DMS79 (cell line): ENCODE results near the gene TTLL9.
A peak's percentile ranks its signal among the peaks of the same experiment; 100 is the strongest.
"Not testable (repeated sequence)": the region's sequence is repeated elsewhere in the genome, so short reads cannot be mapped to it uniquely, and the experiment has no call there.

Source experiments
- DNase-seq: peaks from one replicate; lab custom pipeline; 2025; lab: John Stamatoyannopoulos, UW

Gene TTLL9, protein sequence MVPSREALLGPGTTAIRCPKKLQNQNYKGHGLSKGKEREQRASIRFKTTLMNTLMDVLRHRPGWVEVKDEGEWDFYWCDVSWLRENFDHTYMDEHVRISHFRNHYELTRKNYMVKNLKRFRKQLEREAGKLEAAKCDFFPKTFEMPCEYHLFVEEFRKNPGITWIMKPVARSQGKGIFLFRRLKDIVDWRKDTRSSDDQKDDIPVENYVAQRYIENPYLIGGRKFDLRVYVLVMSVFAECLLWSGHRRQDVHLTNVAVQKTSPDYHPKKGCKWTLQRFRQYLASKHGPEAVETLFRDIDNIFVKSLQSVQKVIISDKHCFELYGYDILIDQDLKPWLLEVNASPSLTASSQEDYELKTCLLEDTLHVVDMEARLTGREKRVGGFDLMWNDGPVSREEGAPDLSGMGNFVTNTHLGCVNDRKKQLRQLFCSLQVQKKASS

DNA sequence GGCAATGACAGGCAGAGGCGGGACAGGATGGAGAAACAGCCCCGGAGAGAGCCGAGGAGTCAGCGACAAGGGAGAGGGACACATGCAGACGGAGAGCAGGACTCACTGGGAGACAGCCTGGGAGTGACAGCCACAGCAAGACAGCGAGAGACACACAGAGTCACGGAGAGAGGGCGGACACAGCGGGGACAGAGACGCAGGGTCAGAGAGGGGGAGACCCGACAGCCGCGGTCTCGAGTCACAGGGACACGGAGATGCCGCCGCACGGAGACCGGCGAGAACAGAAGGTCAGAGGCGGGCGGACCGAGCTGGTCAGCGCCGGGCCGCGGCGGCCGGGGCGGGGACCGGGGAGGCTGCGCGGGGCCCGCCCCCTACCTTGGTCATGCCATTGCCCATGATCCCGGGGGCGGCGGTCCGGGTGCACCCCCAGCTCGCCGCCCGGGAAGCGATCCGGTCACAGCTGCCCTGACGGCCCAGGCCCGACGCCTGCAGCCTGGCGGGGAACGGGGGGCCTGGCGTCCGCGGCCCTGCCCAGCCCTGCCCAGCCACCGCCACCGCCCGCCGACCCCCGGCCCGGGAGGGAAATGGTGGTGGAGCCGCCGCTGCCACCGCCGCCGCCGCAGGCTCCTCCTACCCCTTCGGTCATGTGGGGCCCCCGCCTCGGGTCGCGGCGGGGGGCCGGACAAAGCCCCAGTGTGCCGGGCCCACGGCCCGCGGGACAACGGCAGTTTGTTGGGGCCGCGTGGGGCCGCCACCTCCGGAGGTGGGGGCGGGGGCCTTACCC, at the start of gene TTLL9, which contains the start of gene DUSP15:
Gene TTLL9 (plus strand): TSS at position 693 of the 784 bp plus-strand sequence. CDS start 493 bp downstream, outside the sequence.
Gene DUSP15 (minus strand): TSS at position 586 of the 784 bp plus-strand sequence. CDS start 190 bp downstream, at position 396.
- DNase-seq = no peak

DNA sequence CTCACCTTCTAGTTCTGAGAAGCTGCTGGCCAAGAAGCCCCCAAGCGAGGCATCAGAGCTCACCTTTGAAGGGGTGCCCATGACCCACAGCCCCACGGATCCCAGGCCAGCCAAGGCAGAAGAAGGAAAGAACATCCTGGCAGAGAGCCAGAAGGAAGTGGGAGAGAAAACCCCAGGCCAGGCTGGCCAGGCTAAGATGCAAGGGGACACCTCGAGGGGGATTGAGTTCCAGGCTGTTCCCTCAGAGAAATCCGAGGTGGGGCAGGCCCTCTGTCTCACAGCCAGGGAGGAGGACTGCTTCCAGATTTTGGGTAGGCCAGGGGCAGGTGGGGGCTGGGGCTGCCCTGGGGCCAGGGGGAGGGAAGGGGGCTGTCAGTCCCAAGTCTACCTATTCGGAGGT, 49.0 kb upstream of the TTLL9 start:
- DNase-seq = no peak

DNA sequence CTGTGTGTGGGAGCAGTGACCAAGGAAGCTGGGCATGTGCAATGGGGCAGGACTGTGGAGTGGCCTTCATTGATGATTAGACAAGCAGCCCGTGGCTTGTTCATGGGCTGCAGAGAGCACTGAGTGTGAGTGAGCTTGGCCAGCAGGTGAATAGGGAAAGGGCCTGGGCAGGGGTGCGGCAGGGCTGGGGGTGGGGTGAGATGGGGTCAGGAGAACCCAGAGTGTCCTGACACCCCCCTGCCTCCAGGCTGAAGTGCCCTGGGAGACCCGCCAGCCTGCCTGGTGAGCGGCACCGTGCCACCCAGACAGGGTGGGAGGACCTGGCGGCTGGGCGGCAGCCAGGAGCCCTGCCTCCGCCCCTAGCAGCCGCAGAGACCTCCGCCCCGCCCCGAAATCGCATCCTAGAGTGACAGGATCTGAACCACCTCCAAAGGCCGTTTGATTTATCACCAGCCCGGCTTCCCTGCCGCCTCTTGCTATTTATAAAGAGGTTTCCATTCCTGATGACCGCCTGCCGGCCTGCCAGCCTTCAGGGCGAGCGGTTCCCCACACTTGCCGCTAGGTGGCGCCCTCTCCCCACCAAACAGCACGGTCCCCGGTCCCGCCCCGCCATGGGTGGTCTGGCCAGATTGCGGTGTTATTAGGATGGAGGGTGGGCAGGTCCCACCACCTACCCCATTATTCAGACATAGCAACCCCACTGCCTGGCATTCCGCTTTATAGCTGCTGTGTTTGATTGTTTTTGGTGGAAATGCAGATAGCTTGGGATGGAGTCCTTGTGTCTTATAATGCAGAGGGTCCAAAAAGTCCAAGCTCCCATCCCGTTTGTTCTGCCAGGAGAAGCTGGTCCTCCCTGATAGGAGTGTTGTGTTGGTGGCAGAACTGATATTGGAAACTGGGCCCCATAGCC, 47.8 kb upstream of the TTLL9 start:
- peak; percentile 94 for DNase-seq

DNA sequence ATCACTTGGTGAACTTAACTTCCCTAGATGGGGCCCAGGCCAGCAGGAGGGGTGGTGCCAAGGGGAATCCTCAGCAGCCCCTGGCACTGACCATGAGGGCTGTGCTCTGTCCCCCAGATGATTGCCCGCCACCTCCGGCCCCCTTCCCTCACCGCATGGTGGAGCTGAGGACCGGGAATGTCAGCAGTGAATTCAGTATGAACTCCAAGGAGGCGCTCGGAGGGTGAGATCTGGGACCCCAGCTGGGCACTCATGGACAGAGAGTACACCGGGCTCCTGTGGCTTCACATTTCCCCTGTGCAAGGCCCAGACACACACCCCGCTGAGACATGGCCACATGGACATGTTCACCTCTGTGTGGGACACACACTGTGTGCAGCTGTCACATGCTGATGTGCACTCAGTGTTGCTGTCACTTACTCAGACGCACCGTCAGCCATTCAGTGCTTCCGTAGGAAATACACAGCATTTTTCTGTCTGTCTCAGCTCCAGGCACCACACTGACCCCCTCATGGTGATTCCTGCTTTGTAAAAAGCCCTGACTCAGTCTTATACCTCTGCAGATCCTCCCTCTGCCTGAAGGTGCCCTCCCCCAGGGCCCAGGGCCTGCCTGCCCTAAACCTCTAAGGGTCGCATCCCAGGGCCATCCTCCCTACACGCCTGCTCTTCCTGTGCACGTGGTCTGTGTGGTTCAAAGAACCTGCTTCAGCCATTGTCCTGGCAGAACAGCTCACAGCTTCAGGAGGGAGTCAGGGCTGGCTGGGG, 46.9 kb upstream of the TTLL9 start:
- DNase-seq = no peak

DNA sequence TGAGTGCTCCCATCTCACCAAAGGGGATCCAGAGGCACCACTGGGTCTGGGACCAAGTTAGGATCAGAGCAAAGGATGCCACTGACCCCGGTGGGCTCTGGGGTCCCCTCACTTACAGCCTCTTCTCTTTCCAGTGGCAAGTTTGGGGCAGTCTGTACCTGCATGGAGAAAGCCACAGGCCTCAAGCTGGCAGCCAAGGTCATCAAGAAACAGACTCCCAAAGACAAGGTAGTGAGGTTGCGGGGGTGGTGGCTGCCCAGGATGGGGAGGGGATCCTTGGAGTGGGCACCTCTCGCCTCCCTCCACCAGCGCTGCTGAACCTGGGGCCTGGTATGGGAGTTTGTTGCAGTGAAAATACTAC, 46.3 kb upstream of the TTLL9 start:
- DNase-seq = no peak

DNA sequence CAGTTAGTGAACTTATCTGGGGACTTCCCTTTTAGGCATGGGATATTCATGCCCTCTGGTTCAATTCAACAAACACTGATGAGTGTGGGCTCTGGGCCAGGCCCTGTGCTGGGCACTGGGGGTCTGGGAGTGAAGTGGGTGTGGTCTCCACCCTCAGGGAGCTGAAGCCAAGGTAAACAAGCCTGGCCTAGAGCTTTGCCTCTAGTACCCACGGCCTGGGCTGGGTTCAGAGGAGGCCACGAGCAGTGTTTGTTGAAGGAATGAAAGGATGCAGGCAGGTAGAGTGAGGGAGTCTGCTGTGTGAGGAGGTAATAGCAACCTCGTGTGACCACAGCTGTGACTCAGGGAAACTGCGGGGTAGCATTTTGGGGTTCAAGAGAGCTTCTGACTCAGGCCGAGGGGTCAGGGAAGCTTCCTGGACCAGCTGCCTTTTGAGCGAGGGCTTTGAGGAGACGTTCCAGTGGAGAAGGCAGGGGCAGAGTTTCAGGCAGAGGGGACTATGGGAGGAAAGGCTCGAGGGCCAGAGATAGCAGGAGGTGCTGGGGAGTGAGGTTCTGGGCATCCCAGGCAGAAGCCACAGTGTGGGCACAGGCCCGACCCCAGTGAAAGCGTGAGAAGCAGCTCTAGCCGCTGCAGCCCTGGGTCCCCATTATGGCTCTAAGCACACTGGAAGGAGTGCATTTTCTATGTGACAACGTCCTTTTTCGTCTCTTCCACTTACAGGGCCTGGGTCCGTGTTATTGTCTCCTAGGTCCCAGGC, 45.7 kb upstream of the TTLL9 start:
- no peak for DNase-seq

DNA sequence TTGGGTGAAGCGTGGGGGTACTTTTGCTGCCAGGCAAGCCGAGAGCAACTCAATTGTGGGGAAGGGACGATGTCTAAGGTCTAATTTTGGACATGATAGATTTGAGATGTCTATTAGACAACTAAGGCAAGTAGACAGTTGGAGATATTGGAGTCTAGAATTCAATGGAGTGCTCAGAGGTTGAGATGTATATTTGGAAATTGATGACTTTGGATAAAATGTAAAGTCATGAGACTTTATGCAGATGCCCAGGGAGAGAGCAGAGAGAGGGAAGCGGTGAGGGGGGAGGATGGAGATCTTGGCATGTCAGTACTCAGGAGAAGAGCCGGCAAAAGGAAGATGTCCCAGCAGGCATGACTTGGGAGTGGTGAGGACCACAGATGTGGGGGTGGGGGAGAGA, 44.4 kb upstream of the TTLL9 start:
- DNase-seq = no peak

DNA sequence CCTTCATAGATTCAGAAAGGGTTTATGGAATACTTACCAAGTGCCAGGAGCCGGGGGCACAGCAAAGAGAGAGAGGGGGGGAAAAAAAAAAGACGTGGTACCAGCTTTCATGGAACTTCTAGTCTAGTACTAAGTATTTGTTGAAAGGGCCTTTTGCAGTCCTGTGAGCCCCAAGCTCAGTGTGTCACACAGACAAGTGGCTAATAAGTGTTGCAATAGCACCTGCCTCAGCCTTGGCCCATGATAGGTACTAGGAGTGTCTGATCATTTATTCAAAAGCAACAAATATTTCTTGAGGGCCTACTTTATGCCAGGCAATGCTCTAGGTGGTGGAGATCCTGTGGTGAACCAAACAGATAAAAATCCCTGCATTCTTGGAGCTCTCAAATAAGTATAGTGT, 43.4 kb upstream of the TTLL9 start:
- DNase-seq = no peak

DNA sequence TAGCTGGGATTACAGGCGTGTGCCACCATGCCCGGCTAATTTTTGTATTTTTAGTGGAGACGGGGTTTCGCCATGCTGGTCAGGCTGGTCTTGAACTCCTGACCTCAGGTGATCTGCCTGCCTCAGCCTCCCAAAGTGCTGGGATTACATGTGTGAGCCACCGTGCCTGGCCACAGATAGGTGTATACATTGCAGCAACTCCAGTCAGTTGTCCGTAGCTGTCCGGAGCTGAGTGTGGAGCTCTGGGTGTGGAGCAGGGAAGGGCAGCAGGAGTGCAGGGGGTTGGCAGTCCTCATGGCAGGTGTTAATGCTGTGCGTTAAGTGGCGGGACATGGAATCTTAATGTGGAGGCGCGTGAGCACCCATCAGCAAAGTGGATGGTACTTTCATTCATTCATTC, 42.4 kb upstream of the TTLL9 start:
- DNase-seq = not testable (repeated sequence)

DNA sequence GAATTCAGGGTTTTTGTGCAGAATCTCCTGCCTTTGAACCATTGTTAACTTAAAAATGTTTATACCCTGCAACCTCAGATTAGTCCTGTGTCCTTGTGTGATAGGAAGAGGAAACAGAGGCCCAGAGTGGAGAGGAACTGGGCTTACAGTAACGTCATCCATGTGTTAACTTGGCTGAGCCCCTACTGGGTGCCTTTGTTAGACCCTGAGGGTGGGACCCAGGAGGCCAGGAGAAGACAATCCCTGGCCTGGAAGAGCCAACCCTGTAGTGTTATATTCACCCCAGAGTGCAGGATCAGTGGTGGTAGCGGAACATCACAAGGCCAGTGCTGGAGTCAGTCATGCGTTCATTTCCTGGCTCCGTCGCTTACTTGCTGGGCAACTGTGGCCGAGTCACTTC, 40.7 kb upstream of the TTLL9 start:
- DNase-seq = no peak

DNA sequence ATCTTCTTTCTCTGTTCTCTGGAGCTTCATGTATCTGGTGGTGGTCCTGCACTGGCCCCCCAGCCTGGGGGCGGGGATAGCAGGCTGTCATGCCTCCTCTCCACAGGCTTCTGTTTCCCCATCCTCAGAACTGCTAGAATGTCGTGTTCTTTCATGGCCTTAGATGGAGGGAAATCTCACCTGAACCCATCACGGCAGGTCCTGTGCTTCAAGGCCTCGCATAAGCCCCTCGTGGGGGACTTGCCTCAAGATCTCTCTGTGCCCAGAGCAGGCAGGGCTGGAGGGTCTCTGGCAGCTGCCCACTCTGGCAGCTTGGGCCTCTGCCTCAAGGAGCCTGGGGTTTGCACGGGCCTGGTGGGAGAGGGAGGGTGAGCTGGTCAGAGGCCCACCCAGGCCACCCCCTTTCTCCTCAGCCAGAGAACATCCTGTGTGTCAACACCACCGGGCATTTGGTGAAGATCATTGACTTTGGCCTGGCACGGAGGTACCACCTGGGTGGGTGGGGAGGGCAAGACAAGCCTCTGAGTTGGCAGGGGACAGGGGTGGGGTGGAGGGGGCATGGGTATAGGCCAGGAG, 39.9 kb upstream of the TTLL9 start:
- no peak for DNase-seq

DNA sequence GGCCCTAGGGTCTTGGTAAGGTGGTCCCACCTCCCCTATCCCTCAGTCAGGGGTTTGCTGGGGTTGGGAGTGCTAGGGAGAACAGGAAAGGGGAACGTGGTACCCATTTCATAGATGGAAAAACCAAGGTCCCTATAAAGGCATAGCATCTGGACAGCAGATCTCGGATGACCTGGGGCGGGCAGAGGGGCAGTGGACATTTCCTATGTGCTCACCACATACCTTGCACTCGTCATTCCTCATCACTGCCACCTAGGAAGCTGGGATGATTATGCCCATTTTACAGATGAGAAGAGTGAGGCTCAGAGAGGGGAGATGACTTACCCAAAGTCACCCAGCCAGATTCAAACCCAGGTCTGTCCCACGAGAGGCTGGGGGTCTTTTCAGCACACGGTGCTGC, 39.2 kb upstream of the TTLL9 start:
- DNase-seq = no peak

DNA sequence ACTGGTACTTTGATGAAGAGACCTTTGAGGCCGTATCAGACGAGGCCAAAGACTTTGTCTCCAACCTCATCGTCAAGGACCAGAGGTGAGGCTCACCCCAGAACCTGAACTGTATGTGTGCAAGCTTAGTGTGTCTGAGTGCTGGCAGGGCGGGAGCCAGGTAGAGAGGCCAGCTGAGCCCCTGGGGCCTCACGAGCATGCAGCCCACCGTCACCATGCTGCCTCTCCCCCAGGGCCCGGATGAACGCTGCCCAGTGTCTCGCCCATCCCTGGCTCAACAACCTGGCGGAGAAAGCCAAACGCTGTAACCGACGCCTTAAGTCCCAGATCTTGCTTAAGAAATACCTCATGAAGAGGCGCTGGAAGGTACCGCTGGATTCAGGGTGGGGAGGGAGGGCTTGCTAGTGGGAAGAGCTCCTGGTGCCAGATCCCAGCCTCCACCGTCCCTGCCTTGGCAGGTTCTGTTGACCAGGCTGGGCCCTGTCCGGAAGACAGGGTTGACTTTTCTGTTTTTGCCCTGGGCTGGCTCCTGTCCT, 38.6 kb upstream of the TTLL9 start:
- no peak for DNase-seq

DNA sequence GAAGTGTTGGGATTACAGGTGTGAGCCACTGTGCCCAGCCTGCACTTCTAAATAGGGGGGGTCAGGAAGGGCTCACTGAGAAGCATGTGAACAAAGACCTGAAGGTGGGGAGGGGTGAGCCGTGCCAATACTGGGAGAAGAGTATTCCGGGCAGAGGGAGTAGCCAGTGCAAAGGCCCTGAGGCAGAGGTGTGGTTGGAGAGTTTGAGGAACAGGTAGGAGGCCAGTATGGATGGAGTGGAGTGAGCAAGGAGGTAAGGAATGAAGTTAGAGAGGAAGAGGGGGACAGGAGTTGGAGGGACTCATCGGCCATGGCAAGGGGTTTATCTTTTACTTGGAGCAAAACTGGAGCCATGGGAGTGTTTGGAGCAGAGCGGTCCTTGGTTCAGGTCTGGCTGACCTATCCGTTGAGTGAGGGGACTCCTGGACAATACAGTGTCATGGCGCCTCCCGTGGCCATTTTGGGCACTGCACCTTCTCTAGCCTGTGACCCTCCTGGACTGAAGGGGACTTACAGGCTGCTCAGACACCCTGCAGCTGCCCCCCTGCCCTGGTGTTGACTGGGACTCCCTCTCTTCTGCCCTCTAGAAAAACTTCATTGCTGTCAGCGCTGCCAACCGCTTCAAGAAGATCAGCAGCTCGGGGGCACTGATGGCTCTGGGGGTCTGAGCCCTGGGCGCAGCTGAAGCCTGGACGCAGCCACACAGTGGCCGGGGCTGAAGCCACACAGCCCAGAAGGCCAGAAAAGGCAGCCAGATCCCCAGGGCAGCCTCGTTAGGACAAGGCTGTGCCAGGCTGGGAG, 37.1 kb upstream of the TTLL9 start:
- no peak for DNase-seq

DNA sequence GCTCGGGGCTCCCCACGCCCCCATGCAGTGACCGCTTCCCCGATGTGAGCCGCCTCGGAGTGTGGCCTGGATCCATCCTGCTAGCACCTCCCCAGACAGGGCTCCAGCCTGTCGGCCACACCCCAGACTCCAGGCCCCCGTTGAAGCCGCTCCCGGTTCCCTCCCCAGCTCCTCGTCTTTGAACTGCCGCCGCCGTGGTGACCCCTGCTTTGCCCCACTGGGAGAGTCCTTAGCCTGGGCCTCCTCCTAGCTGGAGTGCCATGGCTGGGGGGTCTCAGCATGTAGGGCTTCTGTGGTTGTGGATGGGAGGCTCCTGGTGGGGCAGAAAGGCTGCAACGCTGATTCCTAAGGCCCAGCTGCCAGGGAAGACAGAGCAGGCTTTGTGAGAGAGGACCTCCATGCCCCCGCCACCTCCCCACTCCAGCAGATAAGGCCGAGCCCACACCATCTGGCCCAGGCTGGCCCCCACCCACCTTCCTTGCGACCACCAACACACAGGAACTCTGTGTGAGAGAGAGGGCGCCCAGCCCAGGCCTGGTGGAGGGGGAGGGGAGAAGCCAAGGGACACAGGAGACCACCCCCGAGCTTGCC, 36.4 kb upstream of the TTLL9 start:
- DNase-seq = no peak

DNA sequence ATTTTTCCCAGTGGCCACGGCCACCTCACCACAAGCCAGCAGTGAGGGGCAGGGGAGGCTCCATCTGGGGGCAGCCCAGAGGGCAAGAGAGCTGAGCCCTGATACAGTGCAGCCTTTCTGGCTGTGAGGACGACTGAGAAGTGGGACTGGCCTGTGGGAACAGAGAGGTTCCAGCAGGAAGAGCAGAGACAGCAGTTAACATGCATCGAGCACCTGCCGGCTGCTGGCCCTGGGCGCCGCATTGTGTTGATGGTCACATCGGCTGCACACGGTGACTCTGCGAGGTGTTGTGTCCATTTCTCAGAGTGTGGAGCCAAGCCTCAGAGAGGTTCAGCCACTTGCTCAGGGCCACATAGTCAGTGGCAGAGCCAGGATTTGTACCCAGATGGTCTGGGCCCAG, 34.9 kb upstream of the TTLL9 start:
- DNase-seq = no peak

DNA sequence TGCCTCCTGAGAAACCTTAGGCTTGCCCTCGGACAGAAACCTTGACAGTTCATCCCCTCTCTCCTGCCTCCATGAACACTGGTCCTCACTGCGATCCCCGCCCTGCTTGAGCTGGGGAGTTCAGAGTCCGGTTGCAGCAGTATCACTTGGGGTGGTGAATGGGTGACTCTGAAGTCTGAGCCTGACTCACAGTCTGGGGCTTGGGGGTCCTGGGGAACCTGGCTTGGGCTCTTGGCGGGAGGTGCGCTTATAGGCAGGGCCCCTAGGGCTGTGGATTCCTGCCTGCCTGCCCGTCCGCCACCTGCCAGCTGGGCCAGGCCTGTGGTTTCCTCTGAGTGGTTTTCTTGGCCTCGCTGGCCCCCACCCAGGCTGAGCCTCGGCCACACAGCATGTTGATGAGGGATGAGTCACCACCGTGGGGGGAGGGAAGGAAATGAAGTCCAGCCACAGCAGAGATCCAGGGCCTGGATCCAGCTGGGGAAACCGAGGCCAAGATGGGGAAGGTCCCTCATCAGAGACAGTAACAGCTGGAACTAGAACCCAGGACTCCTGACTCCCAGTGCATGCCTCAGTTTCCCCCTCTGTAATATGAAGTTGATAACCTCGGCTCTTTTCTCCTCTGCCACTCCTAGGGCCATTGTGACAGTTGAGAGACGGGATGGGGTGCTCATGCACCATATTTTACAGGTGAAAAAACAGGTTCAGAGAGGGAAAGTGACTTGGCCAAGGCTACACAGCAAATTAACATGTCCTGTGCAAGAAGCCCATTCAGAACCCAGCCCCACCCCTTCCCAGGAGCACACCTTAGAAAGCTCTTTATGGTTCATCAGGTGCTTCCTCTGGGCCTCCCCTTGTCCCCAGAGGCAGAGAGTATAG, 34.2 kb upstream of the TTLL9 start:
- DNase-seq = peak; percentile 19
